Mesothelial cell of epicardium (in vitro differentiated cells): ENCODE measurements around the gene UBE2E2. TPM values are rescaled to one million over a fixed set of nuclear protein-coding genes. Genes with fewer than 3 reads are reported as not detected.

Source experiments
- DNase-seq, 2 experiments: peaks; one replicate each; pipeline ENCODE4 v3.0.0; 2021; ENCODE audit warnings: low spot score in 2 of 2; ENCODE audit not compliant: unreplicated experiment in 2 of 2
- H3K27ac Mint-ChIP-seq: 2 replicates; pipeline ENCODE4 v1.8.0; 2021; ENCODE audit warnings: mixed read lengths
- H3K27me3 Mint-ChIP-seq: 2 replicates; pipeline ENCODE4 v1.8.0; 2021; ENCODE audit warnings: low read depth, mixed read lengths
- H3K36me3 Mint-ChIP-seq: 2 replicates; pipeline ENCODE4 v1.8.0; 2021; ENCODE audit warnings: mixed read lengths
- H3K4me1 Mint-ChIP-seq: 2 replicates; pipeline ENCODE4 v1.8.0; 2021; ENCODE audit warnings: mixed read lengths
- H3K4me3 Mint-ChIP-seq: 2 replicates; pipeline ENCODE4 v1.8.0; 2021; ENCODE audit warnings: mild to moderate bottlenecking, moderate library complexity, mixed read lengths
- H3K9me3 Mint-ChIP-seq: 2 replicates; pipeline ENCODE4 v1.8.0; 2021; ENCODE audit warnings: mixed read lengths
- CTCF ChIP-seq: fragments of 200-600 bp; sonication (generic); IDR thresholded peaks from one replicate; pipeline ENCODE4 v1.5.0; 2021; ENCODE audit warnings: antibody characterized with exemption; ENCODE audit not compliant: unreplicated experiment
- total RNA-seq: library from RNA; stranded (reverse); gene quantifications from 3 replicates; pipeline ENCODE4 v1.2.1, GENCODE V29; 2021

Gene UBE2E2
- total RNA-seq, 1 donor from 2014 or later: 42.3 TPM

DNA sequence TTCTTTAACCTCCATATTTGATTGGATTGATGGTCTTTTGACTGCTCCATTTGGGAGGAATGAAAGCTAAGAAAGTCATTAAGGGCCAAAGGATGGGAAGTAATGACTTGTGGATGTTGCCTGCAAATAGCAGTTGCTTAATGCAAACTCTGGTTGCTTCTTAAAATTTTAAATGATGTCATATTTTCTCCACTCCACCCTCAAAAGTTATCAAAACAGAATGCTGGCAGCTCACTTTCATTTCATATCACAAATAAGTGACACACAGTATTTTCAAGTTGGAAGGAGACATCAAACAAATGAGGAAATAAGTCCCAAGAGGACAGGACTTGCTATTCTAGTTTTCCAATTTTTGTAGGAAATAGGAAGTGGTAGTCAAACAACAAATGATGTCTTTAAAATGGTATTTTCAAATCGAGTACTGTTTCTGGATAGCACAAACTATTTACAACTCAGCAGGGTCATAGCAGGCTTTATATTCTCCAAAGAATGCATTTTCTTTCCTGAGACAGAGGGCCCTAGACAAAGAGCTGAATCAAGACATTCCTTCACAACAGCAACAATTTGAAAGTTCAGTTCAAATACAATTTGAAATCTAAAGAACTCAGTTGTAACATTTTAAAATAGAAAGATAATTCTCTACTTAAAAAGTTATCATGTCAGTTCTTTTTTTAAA, 437.5 kb downstream of the UBE2E2 start:
- Mint-ChIP-seq H3K36me3 (peaks cover 5% of the 10 kb centered on the region), H3K9me3 (peaks cover 18% of the 10 kb centered on the region), H3K4me3 (no peak overlapping the region), H3K27me3 (no peaks in the 10 kb centered on the region), H3K27ac (no peak overlapping the region), H3K4me1 (peaks cover 10% of the 10 kb centered on the region)
- DNase-seq: no peak
- no peak for TF ChIP-seq CTCF
